ENCODE data around the gene ANO3. TPM values are rescaled to one million over a fixed set of nuclear protein-coding genes. Genes with fewer than 3 reads are reported as not detected.

ANO3 gene
- total RNA-seq, 1 experiment from 2014 or later = not detected

GRCh38 chr11:26480041-26480440, 148.1 kb downstream of the ANO3 start:
- H3K27me3 ChIP-seq (ENCODE audit: insufficient read depth, low read depth) = no peaks in the 10 kb centered on the region
- DNase-seq = no peak
- H3K4me2 ChIP-seq = no peak overlapping the region
- no peaks in the 10 kb centered on the region for H3K9me2 ChIP-seq (ENCODE audit: insufficient read depth)
- CTCF ChIA-PET = interaction anchor here (0.7 kb wide), 1 partner anchor 10 kb away, joined by 3 read pairs; no protein-coding TSS in a partner anchor
- TF ChIP-seq EZH2 (IDR thresholded peaks at IDR 0.05; ENCODE audit: low read depth) (no peak), CTCF (conservative IDR thresholded peaks at IDR 0.05) (no peak)
- no peak overlapping the region for H3K4me3 ChIP-seq
- no peaks in the 10 kb centered on the region for H3F3A ChIP-seq (ENCODE audit: insufficient read depth, low read depth)
- H3K9me3 ChIP-seq (ENCODE audit: insufficient read depth, low read depth) = no peaks in the 10 kb centered on the region
- H3K79me2 ChIP-seq (ENCODE audit: low read depth) = no peaks in the 10 kb centered on the region
- no peak overlapping the region for H3K27ac ChIP-seq
- BruUV-seq (replicated peaks) = no TSS peak
- intact Hi-C loops (cut with micrococcal nuclease; ENCODE audit: unreplicated experiment) = no loop called here
- POLR2A ChIA-PET (ENCODE audit: unreplicated experiment) = no interaction called here
- H2AFZ ChIP-seq = no peak overlapping the region
- H3K36me3 ChIP-seq (ENCODE audit: low read depth) = no peaks in the 10 kb centered on the region
- no peaks in the 10 kb centered on the region for H4K20me1 ChIP-seq (ENCODE audit: insufficient read depth)
- no peaks in the 10 kb centered on the region for H3K4me1 ChIP-seq (replicated peaks; ENCODE audit: insufficient read depth)

- Histone ChIP-seq H3K9me2 (ENCODE audit: insufficient read depth) (no peaks in the 10 kb centered on the region), H3K27me3 (ENCODE audit: insufficient read depth, low read depth) (no peaks in the 10 kb centered on the region), H3K9me3 (ENCODE audit: insufficient read depth, low read depth) (no peaks in the 10 kb centered on the region), H3K4me2 (no peak overlapping the region), H3K4me3 (no peak overlapping the region), H3K79me2 (ENCODE audit: low read depth) (no peaks in the 10 kb centered on the region), H3K4me1 (replicated peaks; ENCODE audit: insufficient read depth) (no peaks in the 10 kb centered on the region), H3K36me3 (ENCODE audit: low read depth) (no peaks in the 10 kb centered on the region), H2AFZ (no peak overlapping the region), H4K20me1 (ENCODE audit: insufficient read depth) (no peaks in the 10 kb centered on the region), H3K27ac (no peak overlapping the region), H3F3A (ENCODE audit: insufficient read depth, low read depth) (no peaks in the 10 kb centered on the region)
- POLR2A ChIA-PET (ENCODE audit: unreplicated experiment) = no interaction called here
- no peak for DNase-seq
- no peak for TF ChIP-seq CTCF (conservative IDR thresholded peaks at IDR 0.05)
- TF ChIP-seq EZH2 (IDR thresholded peaks at IDR 0.05; ENCODE audit: low read depth) = no peak
- intact Hi-C loops (cut with micrococcal nuclease; ENCODE audit: unreplicated experiment) = no loop called here
- CTCF ChIA-PET = no interaction called here
- no TSS peak for BruUV-seq (replicated peaks)
These were observed 151.2 kb downstream of the ANO3 start for GRCh38 chr11:26483108-26483507.

DNA sequence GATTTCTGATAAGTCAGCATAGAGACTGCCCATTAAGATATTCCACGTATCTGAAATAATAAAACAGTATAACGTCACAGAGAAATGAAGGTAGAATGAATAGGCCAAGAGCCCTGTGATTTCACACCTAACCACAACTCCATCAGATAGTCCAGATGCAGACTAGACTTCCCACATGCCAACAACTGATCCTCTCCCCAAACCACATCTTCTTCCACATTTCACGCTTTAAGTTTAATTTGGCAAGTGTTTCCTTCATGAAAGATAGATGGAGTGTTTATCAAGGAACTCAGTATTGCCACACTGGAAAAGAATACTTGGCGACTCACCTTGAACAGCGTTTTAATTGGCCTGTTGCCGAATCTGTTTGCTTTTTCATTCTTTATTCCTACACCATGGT, 158.6 kb downstream of the ANO3 start:
- CTCF ChIA-PET = no interaction called here

More for the DNA sequence above, 158.6 kb downstream of the ANO3 start:
- no peaks in the 10 kb centered on the region for H3F3A ChIP-seq (ENCODE audit: insufficient read depth, low read depth)
- H3K27ac ChIP-seq = no peak overlapping the region
- H3K9me3 ChIP-seq (ENCODE audit: insufficient read depth, low read depth) = no peaks in the 10 kb centered on the region
- no peak overlapping the region for H2AFZ ChIP-seq
- no peaks in the 10 kb centered on the region for H3K36me3 ChIP-seq (ENCODE audit: low read depth)
- H3K4me2 ChIP-seq = no peak overlapping the region
- TF ChIP-seq CTCF (conservative IDR thresholded peaks at IDR 0.05) (no peak), EZH2 (IDR thresholded peaks at IDR 0.05; ENCODE audit: low read depth) (no peak)
- no peaks in the 10 kb centered on the region for H3K27me3 ChIP-seq (ENCODE audit: insufficient read depth, low read depth)
- no peaks in the 10 kb centered on the region for H3K79me2 ChIP-seq (ENCODE audit: low read depth)
- intact Hi-C loops (cut with micrococcal nuclease; ENCODE audit: unreplicated experiment) = no loop called here
- no peaks in the 10 kb centered on the region for H3K4me1 ChIP-seq (replicated peaks; ENCODE audit: insufficient read depth)
- H3K9me2 ChIP-seq (ENCODE audit: insufficient read depth) = no peaks in the 10 kb centered on the region
- POLR2A ChIA-PET (ENCODE audit: unreplicated experiment) = no interaction called here
- no peaks in the 10 kb centered on the region for H4K20me1 ChIP-seq (ENCODE audit: insufficient read depth)
- H3K4me3 ChIP-seq = no peak overlapping the region
- no peak for DNase-seq
- no TSS peak for BruUV-seq (replicated peaks)

Data from PC-9 (cell line).